Measurements from ENCODE around the gene WDFY1. TPM values are rescaled to one million over a fixed set of nuclear protein-coding genes. Genes with fewer than 3 reads are reported as not detected.
A peak's percentile ranks its signal among the peaks of the same experiment; 100 is the strongest.

Gene WDFY1
- total and polyA plus RNA-seq, 2 donors (not counting 1 experiment from before 2014, with no cell fraction given) = 28.8 to 76.0 TPM

- ATAC-seq (ENCODE audit: low read depth) (no peak), DNase-seq (no peak)
- intact Hi-C loops (cut with micrococcal nuclease) = no loop called here
- Mint-ChIP-seq H3K9me3 (ENCODE audit: insufficient read depth) (no peaks in the 10 kb centered on the region), H3K4me3 (no peak overlapping the region), H3K27ac (peak overlapping the region; percentile 56), H3K4me1 (peaks cover 26% of the 10 kb centered on the region), H3K27me3 (no peaks in the 10 kb centered on the region)
- Histone ChIP-seq H3K4me2 (replicated peaks; ENCODE audit: low read depth, low read length, poor library complexity, severe bottlenecking) (no peak overlapping the region), H3K27me3 (replicated peaks in 1 of 4; ENCODE audit: control extremely low read depth in 1 of 4, control insufficient read depth in 3 of 4, insufficient read depth in 4 of 4, low read length in 3 of 4) (no peaks in the 10 kb centered on the region), H3K4me3 (ENCODE audit: control extremely low read depth in 1 of 5, extremely low read depth in 1 of 5, insufficient read depth in 1 of 5, low read depth in 2 of 5, low read length in 4 of 5) (no peak overlapping the region), H3K79me2 (ENCODE audit: control insufficient read depth, insufficient read depth, low read length) (peaks cover 26% of the 10 kb centered on the region), H2AFZ (ENCODE audit: insufficient read depth, low read depth, low read length, poor library complexity, severe bottlenecking) (no peak overlapping the region), H3K9me3 (ENCODE audit: control extremely low read depth in 1 of 3, control insufficient read depth in 2 of 3, insufficient read depth in 1 of 3, low read length in 2 of 3) (no peaks in the 10 kb centered on the region), H3K9ac (ENCODE audit: low read length) (no peak overlapping the region), H3K36me3 (replicated peaks in 1 of 2; ENCODE audit: control extremely low read depth in 1 of 2, control insufficient read depth in 1 of 2, extremely low read depth in 1 of 2, insufficient read depth in 2 of 2, low read length in 1 of 2) (peaks cover 0 to 15% of the 10 kb centered on the region in 2 experiments), H3K4me1 (ENCODE audit: control insufficient read depth in 2 of 2, insufficient read depth in 2 of 2, low read length in 2 of 2) (no peaks in the 10 kb centered on the region), H4K20me1 (ENCODE audit: control insufficient read depth, insufficient read depth, low read length, poor library complexity, severe bottlenecking) (no peaks in the 10 kb centered on the region), H3K27ac (ENCODE audit: low read length in 2 of 2) (no peak overlapping the region)
- CTCF ChIA-PET = no interaction called here
- TF ChIP-seq EZH2 (IDR thresholded peaks at IDR 0.05; ENCODE audit: borderline replicate concordance, insufficient read depth, low read depth, low read length, poor library complexity, severe bottlenecking) (no peak), CTCF (IDR thresholded peaks at IDR 0.05) (no peak)
- 82% methylated on average over 6 of the region's 7 CpGs for WGBS (ENCODE audit: insufficient coverage)
- POLR2A ChIA-PET = no interaction called here
Observed at GRCh38 chr2:223909001-223909741, 36.0 kb downstream of the WDFY1 start.

- no peaks in the 10 kb centered on the region for H3K27me3 Mint-ChIP-seq
- Histone ChIP-seq H3K36me3 (replicated peaks in 1 of 2; ENCODE audit: control extremely low read depth in 1 of 2, control insufficient read depth in 1 of 2, extremely low read depth in 1 of 2, insufficient read depth in 2 of 2, low read length in 1 of 2) (peaks cover 0 to 18% of the 10 kb centered on the region in 2 experiments), H2AFZ (ENCODE audit: insufficient read depth, low read depth, low read length, poor library complexity, severe bottlenecking) (no peak overlapping the region), H3K27ac (ENCODE audit: low read length in 2 of 2) (no peak overlapping the region), H3K9me3 (ENCODE audit: control extremely low read depth in 1 of 3, control insufficient read depth in 2 of 3, insufficient read depth in 1 of 3, low read length in 2 of 3) (no peaks in the 10 kb centered on the region), H3K4me2 (replicated peaks; ENCODE audit: low read depth, low read length, poor library complexity, severe bottlenecking) (no peak overlapping the region), H3K4me3 (ENCODE audit: control extremely low read depth in 1 of 5, extremely low read depth in 1 of 5, insufficient read depth in 1 of 5, low read depth in 2 of 5, low read length in 4 of 5) (no peak overlapping the region), H3K9ac (ENCODE audit: low read length) (no peak overlapping the region), H4K20me1 (ENCODE audit: control insufficient read depth, insufficient read depth, low read length, poor library complexity, severe bottlenecking) (no peaks in the 10 kb centered on the region), H3K27me3 (replicated peaks in 1 of 4; ENCODE audit: control extremely low read depth in 1 of 4, control insufficient read depth in 3 of 4, insufficient read depth in 4 of 4, low read length in 3 of 4) (no peaks in the 10 kb centered on the region), H3K4me1 (ENCODE audit: control insufficient read depth in 2 of 2, insufficient read depth in 2 of 2, low read length in 2 of 2) (no peaks in the 10 kb centered on the region), H3K79me2 (ENCODE audit: control insufficient read depth, insufficient read depth, low read length) (peaks cover 26% of the 10 kb centered on the region)
- no peaks in the 10 kb centered on the region for H3K9me3 Mint-ChIP-seq (ENCODE audit: insufficient read depth)
- CTCF ChIA-PET = interaction anchor here (0.6 kb wide), 1 partner anchor 49 kb away, joined by 3 read pairs; no protein-coding TSS in a partner anchor
- TF ChIP-seq EZH2 (IDR thresholded peaks at IDR 0.05; ENCODE audit: borderline replicate concordance, insufficient read depth, low read depth, low read length, poor library complexity, severe bottlenecking) (no peak), CTCF (IDR thresholded peaks at IDR 0.05) (no peak)
- intact Hi-C loops (cut with micrococcal nuclease) = no loop called here
- ATAC-seq (ENCODE audit: low read depth) (no peak), DNase-seq (no peak)
- no peak overlapping the region for H3K4me3 Mint-ChIP-seq
- H3K27ac Mint-ChIP-seq = peak overlapping the region; percentile 48
- WGBS (ENCODE audit: insufficient coverage) = 86% methylated on average over 8 of the region's 8 CpGs
- POLR2A ChIA-PET = interaction anchor here (0.7 to 1.1 kb wide), 2 partner anchors 15 to 38 kb away, joined by 3 read pairs; no protein-coding TSS in a partner anchor
- peaks cover 26% of the 10 kb centered on the region for H3K4me1 Mint-ChIP-seq
Observed at GRCh38 chr2:223908304-223908998, 36.7 kb downstream of the WDFY1 start.

Measured in B cell (primary cell).